Thyroid gland (tissue), 4 donors: Measurements from ENCODE around the gene MRPL27. TPM values are rescaled to one million over a fixed set of nuclear protein-coding genes. Genes with fewer than 3 reads are reported as not detected.
A peak's percentile ranks its signal among the peaks of the same experiment; 100 is the strongest.

Experiments
- DNase-seq, 2 donors: peaks; one replicate each; pipeline ENCODE4 v3.0.0-alpha.2; 2019
- H3K27ac ChIP-seq, 3 donors: fragments of 200-600 bp; sonication (generic); 1 replicate in 2 of 3; 2 replicates in 1 of 3; pipeline ENCODE4 v1.5.1; 2016 to 2019; ENCODE audit warnings: mild to moderate bottlenecking in 1 of 3, moderate library complexity in 1 of 3
- H3K27me3 ChIP-seq: fragments of 200-600 bp; sonication (generic); one replicate; pipeline ENCODE4 v1.5.1; 2019
- H3K36me3 ChIP-seq, 2 donors: fragments of 200-600 bp; sonication (generic); one replicate each; pipeline ENCODE4 v1.5.1; 2016 to 2019
- H3K4me1 ChIP-seq, 2 donors: fragments of 200-600 bp; sonication (generic); one replicate each; pipeline ENCODE4 v1.5.1; 2017 to 2019
- H3K4me3 ChIP-seq, 3 donors: fragments of 200-600 bp; sonication (generic); replicated peaks in 1 of 3; 1 replicate in 2 of 3; 2 replicates in 1 of 3; pipeline ENCODE4 v1.5.1; 2016; ENCODE audit warnings: mild to moderate bottlenecking in 1 of 3
- H3K9me3 ChIP-seq: fragments of 200-600 bp; sonication (generic); one replicate; pipeline ENCODE4 v1.5.1; 2017
- POLR2A ChIP-seq, 2 donors: fragments of 450-650 bp; IDR thresholded peaks; one replicate each; pipeline ENCODE4 v1.6.1; 2017; ENCODE audit warnings: antibody characterized with exemption in 2 of 2, mild to moderate bottlenecking in 2 of 2, moderate library complexity in 1 of 2
- WGBS, 2 donors: methylation state at CpG; one replicate each; pipeline ENCODE4 v1.1.5; 2017; 5-methylcytosine and 5-hydroxymethylcytosine counted together
- intact Hi-C: fragments of 100-400 bp; cut with DNase I; formaldehyde crosslinking; loops from one replicate; pipeline ENCODE4 v1.15.1; 2023
- total RNA-seq, 4 donors: library from RNA; depleted of rRNA; stranded (reverse); fragments of >200 nt; gene quantifications; one replicate each; pipeline ENCODE4 v1.2.3, GENCODE V29; 2016
- TF ChIP-seq, protein P1 (sequence below), 6 experiments: fragments of 200-600 bp in 3 of 6; fragments of 450-650 bp in 3 of 6; sonication (generic) in 3 of 6; IDR thresholded peaks; one replicate each; pipeline ENCODE4 v1.5.1; 2016 to 2019; ENCODE audit warnings: antibody characterized with exemption in 6 of 6, mild to moderate bottlenecking in 2 of 6, inconsistent platforms in 1 of 6, moderate library complexity in 1 of 6

Gene MRPL27
- total RNA-seq, 4 donors from 2014 or later: 44.6 to 115 (median 80.8) TPM

DNA sequence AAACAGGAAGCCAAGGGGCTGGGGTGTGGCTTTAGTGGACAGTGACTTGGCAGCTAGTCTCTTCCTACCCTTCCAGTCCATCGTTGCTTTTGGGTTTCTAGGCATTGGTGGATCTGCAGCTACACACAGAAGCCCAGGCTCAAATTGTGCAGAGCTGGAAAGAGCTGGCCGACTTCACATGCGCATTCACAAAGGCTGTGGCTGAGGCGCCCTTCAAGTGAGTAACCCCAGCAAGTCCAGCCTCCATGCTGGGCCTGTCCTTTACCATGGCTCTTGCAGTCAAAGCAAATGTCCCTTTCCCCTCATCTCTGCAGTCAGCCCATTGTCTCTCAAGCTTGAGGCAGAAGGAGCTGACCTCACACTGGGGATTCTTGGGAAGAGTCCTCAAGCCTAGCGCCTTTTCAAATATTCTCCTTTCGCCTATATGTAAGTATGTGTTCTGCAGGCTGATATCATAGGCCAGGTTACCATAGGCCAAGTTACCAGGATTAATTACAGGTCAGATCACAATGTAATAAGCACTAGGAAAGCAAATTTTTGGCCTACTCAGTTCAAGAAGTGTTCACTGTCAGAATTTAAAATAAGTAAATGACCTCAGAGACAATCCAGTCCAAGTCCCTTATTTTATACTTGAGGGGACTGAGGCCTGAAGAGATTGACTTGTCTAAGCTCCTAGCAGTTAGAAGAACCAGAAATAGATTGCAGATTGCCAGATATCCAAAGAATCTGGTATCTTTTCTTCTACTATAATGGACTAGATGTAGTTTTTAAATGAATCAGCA is 6.6 kb upstream of the MRPL27 start:
- H3K4me1 ChIP-seq: no peaks in the 10 kb centered on the region
- H3K9me3 ChIP-seq: no peaks in the 10 kb centered on the region
- no peak overlapping the region for H3K4me3 ChIP-seq
- DNase-seq: no peak
- TF ChIP-seq, protein P1, sequence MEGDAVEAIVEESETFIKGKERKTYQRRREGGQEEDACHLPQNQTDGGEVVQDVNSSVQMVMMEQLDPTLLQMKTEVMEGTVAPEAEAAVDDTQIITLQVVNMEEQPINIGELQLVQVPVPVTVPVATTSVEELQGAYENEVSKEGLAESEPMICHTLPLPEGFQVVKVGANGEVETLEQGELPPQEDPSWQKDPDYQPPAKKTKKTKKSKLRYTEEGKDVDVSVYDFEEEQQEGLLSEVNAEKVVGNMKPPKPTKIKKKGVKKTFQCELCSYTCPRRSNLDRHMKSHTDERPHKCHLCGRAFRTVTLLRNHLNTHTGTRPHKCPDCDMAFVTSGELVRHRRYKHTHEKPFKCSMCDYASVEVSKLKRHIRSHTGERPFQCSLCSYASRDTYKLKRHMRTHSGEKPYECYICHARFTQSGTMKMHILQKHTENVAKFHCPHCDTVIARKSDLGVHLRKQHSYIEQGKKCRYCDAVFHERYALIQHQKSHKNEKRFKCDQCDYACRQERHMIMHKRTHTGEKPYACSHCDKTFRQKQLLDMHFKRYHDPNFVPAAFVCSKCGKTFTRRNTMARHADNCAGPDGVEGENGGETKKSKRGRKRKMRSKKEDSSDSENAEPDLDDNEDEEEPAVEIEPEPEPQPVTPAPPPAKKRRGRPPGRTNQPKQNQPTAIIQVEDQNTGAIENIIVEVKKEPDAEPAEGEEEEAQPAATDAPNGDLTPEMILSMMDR (IDR thresholded peaks at IDR 0.05): no peak
- TF ChIP-seq POLR2A (IDR thresholded peaks at IDR 0.05): no peak
- no peaks in the 10 kb centered on the region for H3K27me3 ChIP-seq
- intact Hi-C loops: no loop called here
- no peak overlapping the region for H3K27ac ChIP-seq
- H3K36me3 ChIP-seq: peaks cover 36% of the 10 kb centered on the region in 2 donors
- 94 to 95% methylated on average over 6 of the region's 6 CpGs for WGBS, 2 donors

DNA sequence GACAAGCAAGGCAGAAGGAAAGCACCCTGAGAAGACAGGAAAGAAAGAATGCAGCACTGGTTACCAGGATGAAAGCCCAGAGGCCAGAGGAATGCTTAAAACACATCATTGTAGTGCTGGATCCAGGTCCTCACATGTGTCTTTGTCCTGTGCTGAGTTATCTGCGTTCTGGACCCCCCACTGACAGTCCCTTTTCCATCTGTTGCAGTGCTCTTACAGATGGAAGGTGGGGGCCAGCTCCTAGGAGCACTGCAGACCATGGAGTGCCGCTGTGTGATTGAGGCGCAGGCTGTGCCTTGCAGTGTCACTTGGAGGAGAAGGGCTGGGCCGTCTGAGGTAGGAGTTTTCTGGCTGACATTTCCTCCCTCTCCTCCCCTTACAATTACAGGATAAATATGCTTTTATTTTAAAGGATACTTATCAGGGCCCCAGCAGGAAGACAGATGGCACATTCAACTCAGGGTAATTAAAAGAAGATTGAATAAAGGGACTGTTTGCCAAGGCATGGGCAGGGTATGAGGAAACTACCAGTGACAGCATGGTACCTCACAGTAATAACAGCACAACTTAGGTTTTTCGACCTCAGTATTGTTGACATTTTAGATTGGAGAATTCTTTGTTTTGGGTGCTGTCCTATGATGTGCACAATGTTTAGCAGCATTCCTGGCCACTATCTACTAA is 3.0 kb upstream of the MRPL27 start:
- Histone ChIP-seq H3K36me3 (peaks cover 1 to 2% of the 10 kb centered on the region in 2 donors), H3K27ac (no peak overlapping the region), H3K27me3 (no peaks in the 10 kb centered on the region), H3K9me3 (no peaks in the 10 kb centered on the region), H3K4me1 (peaks cover 7 to 17% of the 10 kb centered on the region in 2 donors), H3K4me3 (no peak overlapping the region)
- TF ChIP-seq, protein P1 (IDR thresholded peaks at IDR 0.05): no peak
- no peak for TF ChIP-seq POLR2A (IDR thresholded peaks at IDR 0.05)
- no peak for DNase-seq
- intact Hi-C loops: no loop called here
- WGBS, 2 donors: 77 to 90% methylated on average over 5 of the region's 5 CpGs

DNA sequence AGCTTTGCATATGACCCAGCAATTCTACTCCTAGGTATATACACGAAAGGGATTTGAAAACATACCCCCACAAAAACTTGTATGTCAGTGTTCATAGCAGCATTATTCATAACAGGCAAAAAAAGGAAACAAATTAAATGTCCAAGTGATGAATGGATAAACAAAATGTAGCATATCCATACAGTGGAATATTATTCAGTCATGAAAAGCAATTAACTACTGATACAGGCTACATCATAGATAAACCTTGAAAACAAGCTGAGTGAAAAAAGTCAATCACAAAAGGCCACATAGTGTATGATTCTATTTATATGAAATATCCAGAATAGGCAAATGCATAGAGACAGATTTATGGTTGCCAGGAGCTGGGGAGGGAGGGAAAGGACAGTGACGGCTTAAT is 721 bp upstream of the MRPL27 start:
- intact Hi-C loops: no loop called here
- no peak for DNase-seq
- WGBS, 2 donors: 84 to 85% methylated on average over 2 of the region's 2 CpGs

DNA sequence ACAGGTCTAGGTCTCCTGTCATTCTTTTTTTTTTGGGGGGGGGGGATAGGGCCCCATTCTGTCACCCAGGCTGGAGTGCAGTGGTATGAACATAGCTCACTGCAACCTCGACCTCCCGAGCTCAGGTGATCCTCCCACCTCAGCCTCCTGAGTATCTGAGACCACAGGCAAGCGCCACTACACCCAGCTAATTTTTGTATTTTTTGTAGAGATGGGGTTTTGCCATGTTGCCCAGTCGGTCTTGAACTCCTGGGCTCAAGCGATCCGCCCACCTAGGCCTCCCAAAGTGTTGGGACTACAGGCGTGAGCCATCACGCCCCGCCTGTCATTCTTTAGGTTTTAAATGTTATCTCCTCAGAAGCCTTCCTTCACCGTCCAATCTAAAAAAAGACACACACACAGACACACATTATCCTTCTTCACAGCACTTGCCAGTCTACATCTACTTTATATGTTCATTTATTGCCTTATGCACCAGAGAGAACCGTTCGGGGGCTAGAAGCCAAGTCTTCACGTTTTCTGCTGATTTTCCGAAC is 694 bp downstream of the MRPL27 start:
- DNase-seq: no peak
- peaks cover 7 to 17% of the 10 kb centered on the region in 2 donors for H3K4me1 ChIP-seq
- no peaks in the 10 kb centered on the region for H3K27me3 ChIP-seq
- TF ChIP-seq, protein P1 (IDR thresholded peaks at IDR 0.05): no peak
- TF ChIP-seq POLR2A (IDR thresholded peaks at IDR 0.05): no peak
- intact Hi-C loops: no loop called here
- no peaks in the 10 kb centered on the region for H3K9me3 ChIP-seq
- WGBS, 2 donors: 23 to 24% methylated on average over 14 of the region's 14 CpGs
- peaks cover 21 to 32% of the 10 kb centered on the region in 2 donors for H3K36me3 ChIP-seq
- H3K4me3 ChIP-seq: peak overlapping the region; percentile 61 to 88 (median 62)
- peak overlapping the region; percentile 79 to 92 (median 92) for H3K27ac ChIP-seq

More for the DNA sequence above, 721 bp upstream of the MRPL27 start:
- TF ChIP-seq, protein P1 (IDR thresholded peaks at IDR 0.05): no peak
- no peak for TF ChIP-seq POLR2A (IDR thresholded peaks at IDR 0.05)
- Histone ChIP-seq H3K4me3 (no peak overlapping the region), H3K4me1 (peaks cover 7 to 17% of the 10 kb centered on the region in 2 donors), H3K36me3 (peaks cover 9 to 19% of the 10 kb centered on the region in 2 donors), H3K9me3 (no peaks in the 10 kb centered on the region), H3K27me3 (no peaks in the 10 kb centered on the region), H3K27ac (no peak overlapping the region)
